Erythroblast (primary cell): Measurements from ENCODE around the gene SACS.

Source experiments
- GATA1 ChIP-seq: IDR thresholded peaks from 2 replicates; pipeline ENCODE4 v1.6.1; 2011; ENCODE audit warnings: low read depth, mild to moderate bottlenecking, control low read depth, low read length, moderate library complexity
- POLR2A ChIP-seq: IDR thresholded peaks from 2 replicates; pipeline ENCODE4 v1.6.1; 2011; ENCODE audit warnings: mild to moderate bottlenecking, low read length

- no peak for TF ChIP-seq POLR2A
- no peak for TF ChIP-seq GATA1
These were observed 16.1 kb upstream of the SACS start for GRCh38 chr13:23449398-23450162.
